Ishikawa (cell line): ENCODE data around the gene TCF4.

Experiments
- CEBPB ChIP-seq: IDR thresholded peaks from 2 replicates; pipeline ENCODE4 v1.6.1; 2012
- CREB1 ChIP-seq: IDR thresholded peaks from 2 replicates; pipeline ENCODE4 v1.6.1; 2012; ENCODE audit warnings: low read depth
- EGR1 ChIP-seq: IDR thresholded peaks from 2 replicates; pipeline ENCODE4 v1.6.1; 2012
- EP300 ChIP-seq: IDR thresholded peaks from 2 replicates; pipeline ENCODE4 v1.6.1; 2012; ENCODE audit warnings: borderline replicate concordance
- FOXM1 ChIP-seq: IDR thresholded peaks from 2 replicates; pipeline ENCODE4 v1.6.1; 2012; ENCODE audit warnings: low read depth, borderline replicate concordance
- NFIC ChIP-seq: IDR thresholded peaks from 2 replicates; pipeline ENCODE4 v1.6.1; 2012
- RAD21 ChIP-seq: IDR thresholded peaks from 2 replicates; pipeline ENCODE4 v1.6.1; 2012; ENCODE audit warnings: low read depth
- TAF1 ChIP-seq: IDR thresholded peaks from 2 replicates; pipeline ENCODE4 v1.6.1; 2012; ENCODE audit warnings: low read depth, mild to moderate bottlenecking
- TCF12 ChIP-seq: IDR thresholded peaks from 2 replicates; pipeline ENCODE4 v1.6.1; 2012; ENCODE audit warnings: low read depth
- TEAD4 ChIP-seq: IDR thresholded peaks from 2 replicates; pipeline ENCODE4 v1.6.1; 2012
- YY1 ChIP-seq: IDR thresholded peaks from 2 replicates; pipeline ENCODE4 v1.6.1; 2012; ENCODE audit warnings: low read depth
- ZBTB7A ChIP-seq: IDR thresholded peaks from 2 replicates; pipeline ENCODE4 v1.6.1; 2012; ENCODE audit warnings: low read depth
- TF ChIP-seq, protein P1 (sequence below): IDR thresholded peaks from 2 replicates; pipeline ENCODE4 v1.6.1; 2012; ENCODE audit warnings: low read depth, mild to moderate bottlenecking
- TF ChIP-seq, protein P2 (sequence below): IDR thresholded peaks from 2 replicates; pipeline ENCODE4 v1.6.1; 2012
- TF ChIP-seq, protein P3 (sequence below): IDR thresholded peaks from 2 replicates; pipeline ENCODE4 v1.6.1; 2012

The TCF4 gene

DNA sequence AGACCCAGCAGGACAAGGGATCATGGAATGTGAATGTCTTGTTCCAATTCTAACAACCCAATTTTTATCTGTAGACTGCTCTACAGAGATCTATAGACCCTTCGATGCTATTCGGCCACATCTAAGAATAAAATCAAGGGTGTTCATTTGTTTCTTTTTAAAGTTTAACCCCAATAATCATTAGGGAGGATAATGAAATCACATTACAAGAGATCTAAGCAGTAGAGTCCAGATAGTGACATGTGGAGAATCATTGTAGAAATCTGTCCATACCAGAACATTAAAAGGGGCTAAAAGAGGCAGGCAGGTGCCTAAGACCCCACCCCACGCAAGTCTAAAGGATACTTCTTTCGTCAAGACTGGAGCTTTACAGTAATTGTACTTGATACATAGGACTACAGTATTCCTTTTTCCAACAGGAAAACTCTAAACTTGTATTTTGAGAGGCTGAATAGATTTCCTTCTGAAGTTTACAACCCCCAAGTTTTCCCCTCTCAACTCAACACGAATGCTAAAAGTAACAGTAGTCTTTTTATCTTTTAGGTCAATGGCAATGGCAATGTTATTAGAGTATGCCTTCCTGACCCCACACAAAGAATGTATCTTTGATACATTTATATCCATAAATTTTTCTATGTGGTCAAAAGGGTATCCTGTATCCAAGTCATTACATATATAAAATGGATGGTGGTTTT is 183.7 kb downstream of the TCF4 start:
- TF ChIP-seq EP300 (no peak), TCF12 (no peak), FOXM1 (no peak), EGR1 (no peak), YY1 (no peak), RAD21 (no peak), CREB1 (no peak), ZBTB7A (no peak), TAF1 (no peak), TEAD4 (no peak), CEBPB (no peak), NFIC (no peak)
- TF ChIP-seq, protein P1, sequence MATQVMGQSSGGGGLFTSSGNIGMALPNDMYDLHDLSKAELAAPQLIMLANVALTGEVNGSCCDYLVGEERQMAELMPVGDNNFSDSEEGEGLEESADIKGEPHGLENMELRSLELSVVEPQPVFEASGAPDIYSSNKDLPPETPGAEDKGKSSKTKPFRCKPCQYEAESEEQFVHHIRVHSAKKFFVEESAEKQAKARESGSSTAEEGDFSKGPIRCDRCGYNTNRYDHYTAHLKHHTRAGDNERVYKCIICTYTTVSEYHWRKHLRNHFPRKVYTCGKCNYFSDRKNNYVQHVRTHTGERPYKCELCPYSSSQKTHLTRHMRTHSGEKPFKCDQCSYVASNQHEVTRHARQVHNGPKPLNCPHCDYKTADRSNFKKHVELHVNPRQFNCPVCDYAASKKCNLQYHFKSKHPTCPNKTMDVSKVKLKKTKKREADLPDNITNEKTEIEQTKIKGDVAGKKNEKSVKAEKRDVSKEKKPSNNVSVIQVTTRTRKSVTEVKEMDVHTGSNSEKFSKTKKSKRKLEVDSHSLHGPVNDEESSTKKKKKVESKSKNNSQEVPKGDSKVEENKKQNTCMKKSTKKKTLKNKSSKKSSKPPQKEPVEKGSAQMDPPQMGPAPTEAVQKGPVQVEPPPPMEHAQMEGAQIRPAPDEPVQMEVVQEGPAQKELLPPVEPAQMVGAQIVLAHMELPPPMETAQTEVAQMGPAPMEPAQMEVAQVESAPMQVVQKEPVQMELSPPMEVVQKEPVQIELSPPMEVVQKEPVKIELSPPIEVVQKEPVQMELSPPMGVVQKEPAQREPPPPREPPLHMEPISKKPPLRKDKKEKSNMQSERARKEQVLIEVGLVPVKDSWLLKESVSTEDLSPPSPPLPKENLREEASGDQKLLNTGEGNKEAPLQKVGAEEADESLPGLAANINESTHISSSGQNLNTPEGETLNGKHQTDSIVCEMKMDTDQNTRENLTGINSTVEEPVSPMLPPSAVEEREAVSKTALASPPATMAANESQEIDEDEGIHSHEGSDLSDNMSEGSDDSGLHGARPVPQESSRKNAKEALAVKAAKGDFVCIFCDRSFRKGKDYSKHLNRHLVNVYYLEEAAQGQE, result no peak
- TF ChIP-seq, protein P2, sequence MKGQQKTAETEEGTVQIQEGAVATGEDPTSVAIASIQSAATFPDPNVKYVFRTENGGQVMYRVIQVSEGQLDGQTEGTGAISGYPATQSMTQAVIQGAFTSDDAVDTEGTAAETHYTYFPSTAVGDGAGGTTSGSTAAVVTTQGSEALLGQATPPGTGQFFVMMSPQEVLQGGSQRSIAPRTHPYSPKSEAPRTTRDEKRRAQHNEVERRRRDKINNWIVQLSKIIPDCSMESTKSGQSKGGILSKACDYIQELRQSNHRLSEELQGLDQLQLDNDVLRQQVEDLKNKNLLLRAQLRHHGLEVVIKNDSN, result no peak
- TF ChIP-seq, protein P3, sequence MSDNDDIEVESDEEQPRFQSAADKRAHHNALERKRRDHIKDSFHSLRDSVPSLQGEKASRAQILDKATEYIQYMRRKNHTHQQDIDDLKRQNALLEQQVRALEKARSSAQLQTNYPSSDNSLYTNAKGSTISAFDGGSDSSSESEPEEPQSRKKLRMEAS, result no peak

DNA sequence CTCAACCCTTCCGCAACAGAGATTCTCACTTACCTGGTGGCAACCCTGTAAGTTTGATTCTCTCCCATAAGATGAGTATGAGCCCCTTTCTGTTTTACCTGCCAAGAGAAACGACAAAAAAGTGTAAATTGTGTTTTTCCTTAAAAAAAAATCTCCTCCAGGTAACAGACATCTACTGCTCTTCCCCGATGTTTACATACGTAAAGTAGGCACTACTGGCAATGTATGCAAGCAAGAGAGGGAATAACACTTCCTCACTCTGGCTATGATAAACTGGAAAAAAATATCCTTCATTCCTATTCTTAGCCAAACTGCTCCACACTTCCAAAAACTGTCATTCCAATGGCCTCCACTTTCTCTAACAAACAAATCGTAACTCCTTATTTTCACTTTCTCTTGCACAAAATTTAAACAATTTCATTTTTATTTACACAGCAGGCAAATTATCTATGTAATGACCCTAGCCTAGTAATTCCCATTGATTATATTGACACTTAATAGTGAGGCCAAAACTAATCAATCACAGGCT is 184.5 kb downstream of the TCF4 start:
- TF ChIP-seq, protein P3, result no peak
- TF ChIP-seq YY1 (no peak), EP300 (no peak), TCF12 (no peak), ZBTB7A (no peak), CREB1 (no peak), EGR1 (no peak), RAD21 (no peak), NFIC (no peak)
- TF ChIP-seq, protein P1, result no peak

DNA sequence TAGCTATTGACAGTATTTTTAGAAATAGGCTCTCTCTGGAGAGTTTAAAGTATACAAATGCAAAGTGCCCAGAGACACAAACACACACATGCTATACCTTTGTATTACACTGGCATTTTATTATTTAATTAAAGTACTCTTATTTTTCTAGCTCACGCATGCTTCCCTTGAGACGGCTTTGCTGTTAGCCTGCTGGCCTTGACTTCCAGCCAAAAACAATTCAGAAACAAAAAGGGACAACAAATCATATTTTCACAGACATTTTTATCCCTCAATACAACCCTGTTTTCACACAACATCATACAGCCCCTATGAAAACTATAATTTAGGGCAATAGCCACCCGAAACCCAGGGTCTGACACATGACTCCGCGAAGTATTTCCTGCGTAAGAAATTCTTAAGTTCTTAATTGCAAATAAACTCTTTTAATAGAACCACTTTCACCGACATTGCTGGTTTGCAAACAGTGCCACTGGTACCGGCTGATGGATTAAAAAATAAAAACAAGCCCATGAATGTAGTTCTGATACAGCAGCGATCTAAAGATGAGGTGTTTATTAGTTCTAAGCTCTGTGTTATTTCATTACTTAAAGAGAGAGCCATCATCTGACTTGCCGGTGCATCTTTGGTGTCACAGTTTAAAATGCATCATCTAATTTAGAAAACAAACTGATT is 185.1 kb downstream of the TCF4 start:
- TF ChIP-seq, protein P1, result no peak
- TF ChIP-seq, protein P2, result no peak
- TF ChIP-seq NFIC (no peak), TCF12 (no peak), EGR1 (no peak), TAF1 (no peak), RAD21 (no peak), YY1 (no peak), CREB1 (no peak), CEBPB (no peak)
- TF ChIP-seq, protein P3, result no peak
